Fibroblast of villous mesenchyme (primary cell): ENCODE results near the gene CAPN1. TPM values are rescaled to one million over a fixed set of nuclear protein-coding genes. Genes with fewer than 3 reads are reported as not detected.

ENCODE experiments used
- DNase-seq: peaks from one replicate; pipeline ENCODE4 v3.0.0-alpha.2; 2010; ENCODE audit warnings: low read depth
- H3K4me3 ChIP-seq: 2 replicates; pipeline ENCODE4 v1.5.1; 2011; ENCODE audit warnings: low read depth, mild to moderate bottlenecking, low read length
- total RNA-seq: library from RNA; depleted of rRNA; stranded (reverse); fragments of >200 nt; gene quantifications from 2 replicates; pipeline ENCODE4 v1.2.3, GENCODE V29; 2012
- TF ChIP-seq, protein P1 (sequence below): IDR thresholded peaks from 2 replicates; pipeline ENCODE4 v1.5.1; 2012; ENCODE audit warnings: low read depth, mild to moderate bottlenecking, low read length; ENCODE audit not compliant: insufficient read depth

Gene CAPN1
- total RNA-seq, 1 donor: 123 TPM

DNA sequence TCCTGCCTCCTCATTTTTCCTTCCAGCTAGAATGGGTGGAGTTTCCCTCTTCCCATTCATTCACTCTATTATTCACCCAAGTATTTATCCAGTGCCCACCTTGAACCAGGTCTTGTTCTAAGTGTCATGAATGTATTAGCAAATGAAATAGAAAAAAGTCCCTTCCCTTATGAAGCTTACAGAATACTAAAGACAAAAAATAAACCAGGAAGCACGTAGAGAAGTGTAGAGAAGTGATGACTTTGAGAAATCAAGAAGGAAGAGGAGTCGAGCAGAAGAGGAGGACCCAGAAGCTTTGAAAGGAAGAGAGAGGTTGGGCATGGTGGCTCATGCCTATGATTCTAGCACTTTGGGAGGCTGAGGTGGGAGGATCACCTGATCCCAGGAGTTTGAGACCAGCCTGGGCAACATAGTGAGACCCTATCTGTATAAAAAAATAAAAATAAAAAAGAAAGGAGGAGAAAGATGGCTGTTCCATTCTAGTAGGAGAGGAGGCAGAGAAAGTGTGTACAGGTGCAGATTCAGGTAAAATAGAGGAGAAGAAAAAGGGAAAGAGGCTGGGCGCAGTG, 30.3 kb upstream of the CAPN1 start:
- DNase-seq: no peak
- no peak overlapping the region for H3K4me3 ChIP-seq
- TF ChIP-seq, protein P1, sequence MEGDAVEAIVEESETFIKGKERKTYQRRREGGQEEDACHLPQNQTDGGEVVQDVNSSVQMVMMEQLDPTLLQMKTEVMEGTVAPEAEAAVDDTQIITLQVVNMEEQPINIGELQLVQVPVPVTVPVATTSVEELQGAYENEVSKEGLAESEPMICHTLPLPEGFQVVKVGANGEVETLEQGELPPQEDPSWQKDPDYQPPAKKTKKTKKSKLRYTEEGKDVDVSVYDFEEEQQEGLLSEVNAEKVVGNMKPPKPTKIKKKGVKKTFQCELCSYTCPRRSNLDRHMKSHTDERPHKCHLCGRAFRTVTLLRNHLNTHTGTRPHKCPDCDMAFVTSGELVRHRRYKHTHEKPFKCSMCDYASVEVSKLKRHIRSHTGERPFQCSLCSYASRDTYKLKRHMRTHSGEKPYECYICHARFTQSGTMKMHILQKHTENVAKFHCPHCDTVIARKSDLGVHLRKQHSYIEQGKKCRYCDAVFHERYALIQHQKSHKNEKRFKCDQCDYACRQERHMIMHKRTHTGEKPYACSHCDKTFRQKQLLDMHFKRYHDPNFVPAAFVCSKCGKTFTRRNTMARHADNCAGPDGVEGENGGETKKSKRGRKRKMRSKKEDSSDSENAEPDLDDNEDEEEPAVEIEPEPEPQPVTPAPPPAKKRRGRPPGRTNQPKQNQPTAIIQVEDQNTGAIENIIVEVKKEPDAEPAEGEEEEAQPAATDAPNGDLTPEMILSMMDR: no peak

DNA sequence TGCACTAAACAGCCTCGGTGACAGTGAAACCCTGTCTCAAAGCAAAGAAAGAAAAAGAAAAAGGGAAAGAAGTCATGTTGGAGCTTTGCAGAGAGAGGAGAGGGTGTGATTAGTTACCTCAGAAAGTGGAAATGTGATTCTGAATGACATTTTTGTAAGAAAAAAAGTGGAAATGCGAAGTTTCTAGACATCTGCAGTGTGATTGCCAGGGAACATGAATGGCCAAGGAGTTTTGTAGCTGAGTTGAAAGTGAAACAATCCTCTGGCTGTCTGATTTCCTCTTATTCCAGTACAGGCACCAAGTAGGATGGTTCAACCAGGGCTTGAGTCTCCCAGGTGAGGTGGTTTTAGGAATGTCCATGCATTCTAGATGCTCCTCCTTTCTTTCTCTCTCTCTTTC, 29.6 kb upstream of the CAPN1 start:
- no peak overlapping the region for H3K4me3 ChIP-seq
- TF ChIP-seq, protein P1: no peak
- DNase-seq: no peak

DNA sequence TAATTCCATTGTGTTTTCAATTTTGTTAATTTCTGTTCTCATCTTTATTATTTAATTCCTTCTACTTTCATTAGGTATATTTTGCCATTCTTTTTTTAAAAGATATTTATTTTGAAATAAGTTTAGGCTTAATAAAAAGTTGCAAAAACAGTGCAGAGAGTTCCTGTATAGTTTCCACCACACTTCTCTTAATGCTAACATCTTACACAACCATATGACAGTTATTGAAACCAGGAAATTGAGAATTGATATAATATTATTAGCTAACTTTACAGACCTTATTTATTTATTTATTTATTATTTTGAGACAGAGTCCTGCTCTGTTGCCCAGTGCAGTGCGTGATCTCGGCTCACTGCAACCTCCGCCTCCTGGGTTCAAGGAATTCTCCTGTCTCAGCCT, 25.5 kb upstream of the CAPN1 start:
- TF ChIP-seq, protein P1: no peak
- DNase-seq: no peak
- no peak overlapping the region for H3K4me3 ChIP-seq

DNA sequence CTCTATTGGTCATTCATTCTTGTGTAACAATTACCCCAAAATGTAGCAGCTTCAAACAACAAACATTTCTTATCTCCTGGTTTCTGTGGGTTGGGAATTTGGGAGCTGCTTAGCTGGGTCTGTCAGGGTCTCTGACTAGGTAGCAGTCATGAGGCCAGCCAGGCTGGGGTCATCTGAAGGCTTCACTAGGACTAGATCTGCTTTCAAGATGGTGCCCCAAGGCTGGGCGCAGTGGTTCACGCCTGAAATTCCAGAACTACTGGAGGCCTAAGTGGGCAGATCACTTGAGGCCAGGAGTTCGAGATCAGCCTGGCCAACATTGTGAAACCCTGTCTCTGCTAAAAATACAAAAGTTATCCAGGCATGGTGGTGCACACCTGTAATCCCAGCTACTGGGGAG, 24.8 kb upstream of the CAPN1 start:
- TF ChIP-seq, protein P1: no peak
- no peak overlapping the region for H3K4me3 ChIP-seq
- no peak for DNase-seq

DNA sequence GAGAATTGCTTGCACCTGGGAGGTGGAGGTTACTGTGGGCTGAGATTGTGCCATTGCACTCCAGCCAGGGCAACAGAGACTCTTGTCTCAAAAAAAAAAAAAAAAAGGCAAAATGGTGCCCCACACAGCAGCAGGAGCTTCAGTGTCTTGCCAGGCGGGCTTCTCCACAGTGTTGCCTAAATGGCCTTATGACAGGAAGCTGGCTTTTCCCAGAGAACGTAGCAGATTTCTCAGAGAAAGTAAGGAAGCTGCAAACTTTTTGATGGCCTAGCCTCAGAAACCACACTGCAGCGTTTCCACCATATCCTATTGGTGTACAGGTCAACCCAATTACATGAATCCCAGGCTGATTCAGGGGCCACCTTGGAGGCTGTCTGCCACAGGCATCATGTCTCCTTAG, 24.4 kb upstream of the CAPN1 start:
- DNase-seq: no peak
- TF ChIP-seq, protein P1: no peak
- no peak overlapping the region for H3K4me3 ChIP-seq

DNA sequence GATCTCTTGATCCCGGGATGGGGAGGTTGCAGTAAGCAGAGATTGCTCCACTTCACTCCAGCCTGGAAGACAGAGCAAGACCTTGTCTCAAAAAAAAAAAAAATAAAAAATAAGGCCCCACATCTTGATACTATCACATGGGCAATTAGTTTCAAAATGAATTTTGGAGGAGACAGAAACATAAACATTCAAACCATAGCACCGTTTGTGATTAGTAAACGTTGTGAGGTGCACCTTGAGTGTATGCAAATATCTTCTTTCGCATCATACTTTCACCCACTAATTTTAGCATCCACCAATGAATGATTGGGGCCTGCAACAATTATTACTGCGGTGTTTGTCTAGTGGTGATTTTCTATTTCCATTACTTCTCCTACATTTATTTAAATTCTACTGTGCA, 22.7 kb upstream of the CAPN1 start:
- no peak overlapping the region for H3K4me3 ChIP-seq
- TF ChIP-seq, protein P1: no peak
- DNase-seq: no peak

DNA sequence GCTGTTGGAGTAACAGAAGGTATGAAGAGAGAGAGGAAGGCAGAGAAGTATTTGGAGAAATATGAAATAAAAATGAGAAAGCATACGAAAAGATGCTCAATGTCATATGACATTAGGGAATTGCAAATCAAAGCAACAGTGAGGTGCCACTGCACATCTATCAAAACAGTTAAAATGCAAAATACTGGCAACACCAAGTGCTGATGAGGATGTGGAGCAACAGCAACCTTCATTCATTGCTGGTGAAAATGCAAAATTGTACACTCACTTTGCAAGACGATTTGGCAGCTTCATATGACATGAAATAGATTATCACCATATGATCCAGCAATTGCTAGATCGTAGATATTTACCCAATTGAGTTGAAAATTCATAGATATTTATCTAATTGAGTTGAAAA, 21.1 kb upstream of the CAPN1 start:
- TF ChIP-seq, protein P1: no peak
- no peak for DNase-seq
- no peak overlapping the region for H3K4me3 ChIP-seq
